Measurements from ENCODE around the gene DDX39B.
A peak's percentile ranks its signal among the peaks of the same experiment; 100 is the strongest.

Gene DDX39B

DNA sequence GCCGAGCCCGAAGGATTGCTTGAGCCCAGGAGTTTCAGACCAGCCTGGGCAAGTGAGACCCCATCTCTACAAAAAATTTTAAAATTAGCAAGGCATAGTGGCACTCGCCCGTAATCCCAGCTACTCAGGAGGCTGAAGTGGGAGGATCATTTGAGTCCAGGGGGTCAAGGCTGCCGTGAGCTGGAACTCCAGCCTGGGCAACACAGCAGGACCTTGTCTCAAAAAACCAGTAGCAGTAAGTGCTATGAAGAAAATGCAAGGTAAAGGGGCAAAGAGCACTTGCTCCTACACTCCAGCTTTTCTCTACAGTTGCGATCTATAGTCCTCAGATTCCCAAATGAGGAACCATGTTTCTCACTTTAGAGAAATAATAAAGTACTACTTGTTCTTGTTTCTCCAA lies 1.8 kb upstream of the DDX39B start:
- intact Hi-C loops (cut with DNase I; ENCODE audit: low total_unique reads) = no loop called here
- Histone ChIP-seq H3K4me1 (peaks cover 0 to 48% (median 41%) of the 10 kb centered on the region in 4 donors), H3K4me3 (no peak overlapping the region), H3K27me3 (no peaks in the 10 kb centered on the region), H3K36me3 (peaks cover 17 to 20% (median 18%) of the 10 kb centered on the region in 3 donors), H3K9me3 (no peaks in the 10 kb centered on the region), H3K27ac (peak overlapping the region in 1 of 2 donors; percentile 91)
- TF ChIP-seq, protein P1, sequence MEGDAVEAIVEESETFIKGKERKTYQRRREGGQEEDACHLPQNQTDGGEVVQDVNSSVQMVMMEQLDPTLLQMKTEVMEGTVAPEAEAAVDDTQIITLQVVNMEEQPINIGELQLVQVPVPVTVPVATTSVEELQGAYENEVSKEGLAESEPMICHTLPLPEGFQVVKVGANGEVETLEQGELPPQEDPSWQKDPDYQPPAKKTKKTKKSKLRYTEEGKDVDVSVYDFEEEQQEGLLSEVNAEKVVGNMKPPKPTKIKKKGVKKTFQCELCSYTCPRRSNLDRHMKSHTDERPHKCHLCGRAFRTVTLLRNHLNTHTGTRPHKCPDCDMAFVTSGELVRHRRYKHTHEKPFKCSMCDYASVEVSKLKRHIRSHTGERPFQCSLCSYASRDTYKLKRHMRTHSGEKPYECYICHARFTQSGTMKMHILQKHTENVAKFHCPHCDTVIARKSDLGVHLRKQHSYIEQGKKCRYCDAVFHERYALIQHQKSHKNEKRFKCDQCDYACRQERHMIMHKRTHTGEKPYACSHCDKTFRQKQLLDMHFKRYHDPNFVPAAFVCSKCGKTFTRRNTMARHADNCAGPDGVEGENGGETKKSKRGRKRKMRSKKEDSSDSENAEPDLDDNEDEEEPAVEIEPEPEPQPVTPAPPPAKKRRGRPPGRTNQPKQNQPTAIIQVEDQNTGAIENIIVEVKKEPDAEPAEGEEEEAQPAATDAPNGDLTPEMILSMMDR (IDR thresholded peaks at IDR 0.05) = no peak
- DNase-seq = no peak

DNA sequence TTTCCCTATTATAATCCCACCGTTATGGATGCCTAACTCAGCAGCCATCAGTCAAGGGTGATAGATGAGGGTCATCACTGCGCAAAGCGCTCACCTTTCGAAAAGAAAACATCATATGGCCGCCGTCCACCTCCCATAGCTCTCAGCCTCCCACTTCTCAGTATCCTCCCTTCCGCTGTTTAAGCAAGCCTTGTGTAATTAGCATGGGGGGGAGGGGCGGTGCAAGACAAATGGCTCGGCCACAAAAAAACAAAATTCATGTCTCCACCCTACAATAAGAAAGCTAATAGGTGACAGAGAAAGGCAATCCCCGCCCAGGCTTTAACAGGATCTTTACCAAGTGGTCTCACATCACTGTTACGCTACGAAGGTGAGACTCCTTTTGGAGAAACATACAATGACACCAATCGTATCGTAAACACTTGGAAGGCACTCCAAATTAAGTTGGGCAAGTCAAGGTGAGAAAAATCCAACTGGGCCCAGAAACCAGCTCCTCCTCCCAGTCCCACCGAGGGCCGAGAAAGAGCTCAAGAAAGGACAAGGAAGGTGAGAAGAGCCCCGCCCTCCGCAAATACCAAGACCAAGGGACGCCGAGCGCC lies 645 bp downstream of the DDX39B start:
- H3K27me3 ChIP-seq = no peaks in the 10 kb centered on the region
- intact Hi-C loops (cut with DNase I; ENCODE audit: low total_unique reads) = loop anchor here (2.0 kb wide), 1 partner anchor 42 kb away; the partner anchor contains the start of gene MICB
- H3K27ac ChIP-seq = peak overlapping the region; percentile 91 to 94
- peak in 1 of 2 donors; percentile 61 for DNase-seq
- H3K4me3 ChIP-seq = peak overlapping the region; percentile 69 to 71
- H3K36me3 ChIP-seq = peaks cover 37 to 43% (median 41%) of the 10 kb centered on the region in 3 donors
- peaks cover 0 to 36% (median 31%) of the 10 kb centered on the region in 4 donors for H3K4me1 ChIP-seq
- no peaks in the 10 kb centered on the region for H3K9me3 ChIP-seq
- TF ChIP-seq, protein P1 (IDR thresholded peaks at IDR 0.05) = no peak

DNA sequence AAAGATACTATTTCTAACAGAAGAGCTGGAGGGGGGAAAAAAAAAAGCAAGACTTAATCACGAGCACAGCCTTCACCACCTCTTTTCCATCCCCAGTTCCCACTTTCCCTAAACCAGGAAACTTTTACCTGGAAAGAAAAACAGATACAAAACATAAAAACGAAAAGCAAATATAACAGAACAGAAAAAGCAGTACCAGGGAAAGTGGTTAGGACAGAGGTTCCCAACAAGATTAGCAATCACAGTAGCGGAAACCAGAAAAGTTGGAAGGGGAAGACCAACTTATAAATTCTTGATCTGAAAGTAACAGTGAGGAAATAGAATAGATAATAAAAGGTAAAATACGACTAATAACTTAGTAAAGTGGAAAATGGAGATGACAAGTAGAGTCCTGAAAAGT lies 1.2 kb downstream of the DDX39B start:
- intact Hi-C loops (cut with DNase I; ENCODE audit: low total_unique reads) = loop anchor here (2.0 kb wide), 1 partner anchor 42 kb away; the partner anchor contains the start of gene MICB
- H3K4me1 ChIP-seq = peaks cover 0 to 36% (median 30%) of the 10 kb centered on the region in 4 donors
- peak overlapping the region; percentile 91 to 94 for H3K27ac ChIP-seq

DNA sequence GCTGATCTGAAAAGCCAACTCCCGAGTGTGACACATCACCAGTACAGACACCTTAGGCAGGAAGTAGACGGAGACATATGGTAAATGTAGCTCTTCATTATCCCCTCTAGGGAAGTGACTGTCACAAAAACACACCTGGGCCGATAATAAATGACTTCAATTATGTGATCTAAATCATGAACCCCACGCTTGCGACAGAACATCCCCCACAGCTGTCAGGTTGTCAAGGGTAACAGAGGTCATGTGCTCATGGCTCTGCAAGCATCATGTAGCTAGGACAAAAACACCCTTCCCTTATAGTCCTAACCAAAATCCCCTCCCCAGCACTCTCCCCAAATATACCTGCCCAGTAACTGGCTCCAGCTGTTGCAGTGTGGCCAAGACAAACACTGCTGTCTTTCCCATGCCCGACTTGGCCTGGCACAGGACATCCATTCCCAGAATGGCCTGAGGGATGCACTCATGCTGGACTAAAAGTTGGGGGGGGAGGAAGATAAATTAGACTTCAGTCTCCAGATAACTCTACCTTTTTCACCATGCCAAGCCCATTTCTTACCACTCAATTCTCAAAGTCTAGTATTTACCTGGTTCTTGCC lies 2.9 kb downstream of the DDX39B start:
- Histone ChIP-seq H3K27me3 (no peaks in the 10 kb centered on the region), H3K36me3 (peaks cover 59 to 65% (median 63%) of the 10 kb centered on the region in 3 donors), H3K4me1 (peaks cover 0 to 36% (median 30%) of the 10 kb centered on the region in 4 donors), H3K27ac (peak overlapping the region in 1 of 2 donors; percentile 91), H3K4me3 (no peak overlapping the region), H3K9me3 (no peaks in the 10 kb centered on the region)
- TF ChIP-seq, protein P1 (IDR thresholded peaks at IDR 0.05) = no peak
- no peak for DNase-seq
- intact Hi-C loops (cut with DNase I; ENCODE audit: low total_unique reads) = no loop called here

More for the DNA sequence above, 1.2 kb downstream of the DDX39B start:
- Histone ChIP-seq H3K27me3 (no peaks in the 10 kb centered on the region), H3K36me3 (peaks cover 42 to 48% (median 46%) of the 10 kb centered on the region in 3 donors), H3K4me3 (peak overlapping the region; percentile 69 to 71), H3K9me3 (no peaks in the 10 kb centered on the region)
- TF ChIP-seq, protein P1 (IDR thresholded peaks at IDR 0.05) = no peak
- no peak for DNase-seq

DNA sequence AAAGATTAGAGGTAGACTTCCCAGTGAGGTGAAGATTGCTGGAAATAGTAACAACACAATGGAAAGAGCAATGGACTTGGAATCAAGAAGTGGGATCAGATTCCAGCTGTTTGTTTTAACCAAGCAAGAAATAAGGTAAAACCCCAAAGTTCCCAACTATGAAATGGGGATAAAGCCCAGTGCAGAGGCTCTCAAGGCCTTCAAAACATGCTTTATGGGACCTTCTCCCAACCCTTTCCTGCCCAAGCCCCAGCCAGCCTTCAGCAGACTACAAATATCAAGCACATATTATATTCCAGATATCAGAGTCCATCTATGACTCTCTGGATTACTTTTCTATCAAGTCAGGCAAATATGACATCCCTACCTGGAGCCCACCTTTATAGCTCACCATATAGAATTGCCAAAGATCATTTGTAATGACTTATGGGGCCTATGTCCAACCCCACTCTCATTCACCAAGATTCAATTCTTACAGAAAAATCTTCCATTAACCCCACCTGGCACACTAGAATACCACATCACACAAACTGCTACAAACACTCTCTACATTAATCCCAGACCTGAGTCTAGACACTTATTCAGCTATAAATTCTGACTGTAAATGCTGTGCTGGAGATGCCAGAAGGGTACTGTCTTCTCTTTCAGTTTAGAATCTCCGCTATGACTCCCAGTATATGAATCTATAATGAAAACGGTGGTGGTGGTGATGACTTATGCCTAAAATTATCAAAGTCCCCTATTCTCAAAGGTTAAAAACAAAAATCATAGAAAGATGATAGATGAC lies 6.1 kb downstream of the DDX39B start:
- TF ChIP-seq, protein P1 (IDR thresholded peaks at IDR 0.05) = no peak
- peaks cover 82 to 97% (median 95%) of the 10 kb centered on the region in 3 donors for H3K36me3 ChIP-seq
- intact Hi-C loops (cut with DNase I; ENCODE audit: low total_unique reads) = no loop called here

More for the DNA sequence above, 6.1 kb downstream of the DDX39B start:
- no peak overlapping the region for H3K27ac ChIP-seq
- H3K27me3 ChIP-seq = no peaks in the 10 kb centered on the region
- DNase-seq = no peak
- H3K4me1 ChIP-seq = peaks cover 0 to 26% (median 23%) of the 10 kb centered on the region in 4 donors
- H3K9me3 ChIP-seq = no peaks in the 10 kb centered on the region
- no peak overlapping the region for H3K4me3 ChIP-seq
